ENCODE results near the gene TOP1. TPM values are rescaled to one million over a fixed set of nuclear protein-coding genes. Genes with fewer than 3 reads are reported as not detected.
A peak's percentile ranks its signal among the peaks of the same experiment; 100 is the strongest.

The TOP1 gene
- 86.7 and 90.8 TPM in 2 replicates for total RNA-seq
- long read RNA-seq, partial matches to known transcripts: 60 of 65 reads
- long read RNA-seq, other reads (novel, unspliced or antisense): 3 of 65 reads

DNA sequence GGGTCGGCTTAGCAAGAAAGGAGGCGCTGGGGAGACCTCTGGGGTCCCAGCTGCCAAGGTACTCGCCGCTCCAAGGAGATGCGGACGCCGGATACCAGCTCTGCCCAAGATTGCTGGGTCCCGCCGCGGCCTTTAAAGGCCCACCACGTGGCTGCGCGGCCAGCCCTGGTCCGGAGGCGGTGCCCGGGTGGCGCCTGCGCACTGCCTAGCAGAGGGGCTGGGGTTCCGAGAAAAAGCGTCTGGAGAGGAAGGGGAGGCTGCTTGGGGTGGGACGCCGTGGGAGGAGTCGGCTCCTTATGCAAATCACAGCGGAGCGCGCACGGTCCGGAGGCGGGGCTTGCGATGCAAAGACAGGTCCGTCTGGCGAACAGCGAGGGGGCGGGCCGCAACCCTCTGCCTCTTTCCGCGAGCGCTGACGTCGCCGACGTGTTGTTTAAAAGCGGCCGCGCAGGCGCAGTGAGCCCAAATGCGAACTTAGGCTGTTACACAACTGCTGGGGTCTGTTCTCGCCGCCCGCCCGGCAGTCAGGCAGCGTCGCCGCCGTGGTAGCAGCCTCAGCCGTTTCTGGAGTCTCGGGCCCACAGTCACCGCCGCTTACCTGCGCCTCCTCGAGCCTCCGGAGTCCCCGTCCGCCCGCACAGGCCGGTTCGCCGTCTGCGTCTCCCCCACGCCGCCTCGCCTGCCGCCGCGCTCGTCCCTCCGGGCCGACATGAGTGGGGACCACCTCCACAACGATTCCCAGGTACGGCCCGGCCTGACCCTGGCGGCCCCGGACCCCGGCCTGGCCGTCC is at the start of gene TOP1:
Gene TOP1 (plus strand): TSS at position 464 of the 791 bp plus-strand sequence. CDS start 246 bp downstream, at position 710.
- H3K9me3 Mint-ChIP-seq (ENCODE audit: low read depth): no peaks in the 10 kb centered on the region
- H3K4me1 Mint-ChIP-seq (ENCODE audit: low read depth): peaks cover 38% of the 10 kb centered on the region
- H3K27ac Mint-ChIP-seq: peak within 1 kb of the TSS; percentile 99

GRCh38 chr20:40979247-40979646 is 49.4 kb upstream of the TOP1 start:
- TF ChIP-seq, protein P1, sequence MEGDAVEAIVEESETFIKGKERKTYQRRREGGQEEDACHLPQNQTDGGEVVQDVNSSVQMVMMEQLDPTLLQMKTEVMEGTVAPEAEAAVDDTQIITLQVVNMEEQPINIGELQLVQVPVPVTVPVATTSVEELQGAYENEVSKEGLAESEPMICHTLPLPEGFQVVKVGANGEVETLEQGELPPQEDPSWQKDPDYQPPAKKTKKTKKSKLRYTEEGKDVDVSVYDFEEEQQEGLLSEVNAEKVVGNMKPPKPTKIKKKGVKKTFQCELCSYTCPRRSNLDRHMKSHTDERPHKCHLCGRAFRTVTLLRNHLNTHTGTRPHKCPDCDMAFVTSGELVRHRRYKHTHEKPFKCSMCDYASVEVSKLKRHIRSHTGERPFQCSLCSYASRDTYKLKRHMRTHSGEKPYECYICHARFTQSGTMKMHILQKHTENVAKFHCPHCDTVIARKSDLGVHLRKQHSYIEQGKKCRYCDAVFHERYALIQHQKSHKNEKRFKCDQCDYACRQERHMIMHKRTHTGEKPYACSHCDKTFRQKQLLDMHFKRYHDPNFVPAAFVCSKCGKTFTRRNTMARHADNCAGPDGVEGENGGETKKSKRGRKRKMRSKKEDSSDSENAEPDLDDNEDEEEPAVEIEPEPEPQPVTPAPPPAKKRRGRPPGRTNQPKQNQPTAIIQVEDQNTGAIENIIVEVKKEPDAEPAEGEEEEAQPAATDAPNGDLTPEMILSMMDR (IDR thresholded peaks at IDR 0.05; ENCODE audit: unreplicated experiment): no peak
- no peak for DNase-seq (ENCODE audit: low spot score, unreplicated experiment)
- Mint-ChIP-seq H3K4me3 (ENCODE audit: low read depth) (no peak overlapping the region), H3K9me3 (ENCODE audit: low read depth) (peaks cover 21% of the 10 kb centered on the region), H3K36me3 (ENCODE audit: insufficient read depth) (peaks cover 3% of the 10 kb centered on the region), H3K27me3 (peaks cover 2% of the 10 kb centered on the region), H3K4me1 (ENCODE audit: low read depth) (no peaks in the 10 kb centered on the region), H3K27ac (no peak overlapping the region)

More for the DNA sequence above, at the start of gene TOP1:
- Mint-ChIP-seq H3K36me3 (ENCODE audit: insufficient read depth) (peaks cover 3% of the 10 kb centered on the region), H3K27me3 (peaks cover 3% of the 10 kb centered on the region), H3K4me3 (ENCODE audit: low read depth) (peak within 1 kb of the TSS; percentile 94)
- TF ChIP-seq, protein P1 (IDR thresholded peaks at IDR 0.05; ENCODE audit: unreplicated experiment): no peak
- DNase-seq (ENCODE audit: low spot score, unreplicated experiment): peak; percentile 100

GRCh38 chr20:40980106-40980827 is 48.4 kb upstream of the TOP1 start:
- Mint-ChIP-seq H3K4me1 (ENCODE audit: low read depth) (no peaks in the 10 kb centered on the region), H3K36me3 (ENCODE audit: insufficient read depth) (peaks cover 3% of the 10 kb centered on the region), H3K27me3 (peaks cover 2% of the 10 kb centered on the region), H3K27ac (no peak overlapping the region), H3K4me3 (ENCODE audit: low read depth) (no peak overlapping the region), H3K9me3 (ENCODE audit: low read depth) (peaks cover 21% of the 10 kb centered on the region)
- DNase-seq (ENCODE audit: low spot score, unreplicated experiment): no peak
- TF ChIP-seq, protein P1 (IDR thresholded peaks at IDR 0.05; ENCODE audit: unreplicated experiment): no peak

GRCh38 chr20:40980828-40981310 is 47.8 kb upstream of the TOP1 start:
- Mint-ChIP-seq H3K27me3 (peaks cover 2% of the 10 kb centered on the region), H3K9me3 (ENCODE audit: low read depth) (peaks cover 21% of the 10 kb centered on the region), H3K36me3 (ENCODE audit: insufficient read depth) (peaks cover 3% of the 10 kb centered on the region), H3K27ac (no peak overlapping the region), H3K4me1 (ENCODE audit: low read depth) (no peaks in the 10 kb centered on the region), H3K4me3 (ENCODE audit: low read depth) (no peak overlapping the region)
- no peak for DNase-seq (ENCODE audit: low spot score, unreplicated experiment)
- TF ChIP-seq, protein P1 (IDR thresholded peaks at IDR 0.05; ENCODE audit: unreplicated experiment): no peak

GRCh38 chr20:40982415-40983145 is 46.0 kb upstream of the TOP1 start:
- TF ChIP-seq, protein P1 (IDR thresholded peaks at IDR 0.05; ENCODE audit: unreplicated experiment): no peak

More at GRCh38 chr20:40982415-40983145, 46.0 kb upstream of the TOP1 start:
- H3K4me3 Mint-ChIP-seq (ENCODE audit: low read depth): no peak overlapping the region
- no peaks in the 10 kb centered on the region for H3K27me3 Mint-ChIP-seq
- no peaks in the 10 kb centered on the region for H3K36me3 Mint-ChIP-seq (ENCODE audit: insufficient read depth)
- DNase-seq (ENCODE audit: low spot score, unreplicated experiment): no peak
- H3K27ac Mint-ChIP-seq: no peak overlapping the region
- no peaks in the 10 kb centered on the region for H3K4me1 Mint-ChIP-seq (ENCODE audit: low read depth)
- peaks cover 10% of the 10 kb centered on the region for H3K9me3 Mint-ChIP-seq (ENCODE audit: low read depth)

Data from progenitor cell of endocrine pancreas (in vitro differentiated cells).